ENCODE results near the gene ADRA2C.

ADRA2C gene

DNA sequence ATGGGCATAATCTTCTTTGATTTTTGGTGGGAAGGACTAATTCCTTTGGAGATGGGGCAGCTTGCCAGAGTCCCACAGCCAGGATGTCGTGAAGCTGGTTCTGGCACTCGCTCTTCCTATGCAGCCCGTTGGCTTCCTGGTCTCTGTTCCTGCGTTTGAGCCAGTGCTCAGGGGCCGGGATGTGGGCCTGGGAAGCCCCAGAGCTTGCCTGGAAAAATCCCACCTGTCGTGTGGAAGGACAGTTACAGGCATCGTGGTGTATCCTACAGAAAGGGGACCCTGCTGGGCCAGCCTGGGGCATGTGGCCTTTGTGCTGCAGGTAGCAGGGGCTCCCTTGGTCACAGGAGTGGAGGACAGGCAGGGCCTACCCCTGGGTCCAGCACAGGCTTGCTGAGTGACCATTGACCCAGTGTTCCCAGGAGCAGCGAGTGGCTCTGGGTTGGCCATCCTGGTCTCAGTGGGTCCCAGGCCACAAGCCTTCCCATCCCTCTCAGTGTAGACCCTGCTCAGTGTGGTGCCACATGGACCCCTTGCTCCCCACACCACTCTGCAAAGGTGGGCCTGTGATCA, 50.2 kb downstream of the ADRA2C start:
- TF ChIP-seq EP300 (IDR thresholded peaks at IDR 0.05; ENCODE audit: borderline replicate concordance) (no peak), TEAD4 (IDR thresholded peaks at IDR 0.05) (no peak), EGR1 (IDR thresholded peaks at IDR 0.05) (no peak), TAF1 (IDR thresholded peaks at IDR 0.05; ENCODE audit: low read depth) (no peak), NFIC (IDR thresholded peaks at IDR 0.05) (no peak), CEBPB (IDR thresholded peaks at IDR 0.05) (no peak), CREB1 (IDR thresholded peaks at IDR 0.05; ENCODE audit: low read depth) (no peak), RAD21 (IDR thresholded peaks at IDR 0.05; ENCODE audit: low read depth) (no peak), ZBTB7A (IDR thresholded peaks at IDR 0.05; ENCODE audit: low read depth) (no peak), FOXM1 (IDR thresholded peaks at IDR 0.05; ENCODE audit: borderline replicate concordance, low read depth) (no peak)
- TF ChIP-seq, protein P1, sequence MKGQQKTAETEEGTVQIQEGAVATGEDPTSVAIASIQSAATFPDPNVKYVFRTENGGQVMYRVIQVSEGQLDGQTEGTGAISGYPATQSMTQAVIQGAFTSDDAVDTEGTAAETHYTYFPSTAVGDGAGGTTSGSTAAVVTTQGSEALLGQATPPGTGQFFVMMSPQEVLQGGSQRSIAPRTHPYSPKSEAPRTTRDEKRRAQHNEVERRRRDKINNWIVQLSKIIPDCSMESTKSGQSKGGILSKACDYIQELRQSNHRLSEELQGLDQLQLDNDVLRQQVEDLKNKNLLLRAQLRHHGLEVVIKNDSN (IDR thresholded peaks at IDR 0.05), result no peak
- TF ChIP-seq, protein P2, sequence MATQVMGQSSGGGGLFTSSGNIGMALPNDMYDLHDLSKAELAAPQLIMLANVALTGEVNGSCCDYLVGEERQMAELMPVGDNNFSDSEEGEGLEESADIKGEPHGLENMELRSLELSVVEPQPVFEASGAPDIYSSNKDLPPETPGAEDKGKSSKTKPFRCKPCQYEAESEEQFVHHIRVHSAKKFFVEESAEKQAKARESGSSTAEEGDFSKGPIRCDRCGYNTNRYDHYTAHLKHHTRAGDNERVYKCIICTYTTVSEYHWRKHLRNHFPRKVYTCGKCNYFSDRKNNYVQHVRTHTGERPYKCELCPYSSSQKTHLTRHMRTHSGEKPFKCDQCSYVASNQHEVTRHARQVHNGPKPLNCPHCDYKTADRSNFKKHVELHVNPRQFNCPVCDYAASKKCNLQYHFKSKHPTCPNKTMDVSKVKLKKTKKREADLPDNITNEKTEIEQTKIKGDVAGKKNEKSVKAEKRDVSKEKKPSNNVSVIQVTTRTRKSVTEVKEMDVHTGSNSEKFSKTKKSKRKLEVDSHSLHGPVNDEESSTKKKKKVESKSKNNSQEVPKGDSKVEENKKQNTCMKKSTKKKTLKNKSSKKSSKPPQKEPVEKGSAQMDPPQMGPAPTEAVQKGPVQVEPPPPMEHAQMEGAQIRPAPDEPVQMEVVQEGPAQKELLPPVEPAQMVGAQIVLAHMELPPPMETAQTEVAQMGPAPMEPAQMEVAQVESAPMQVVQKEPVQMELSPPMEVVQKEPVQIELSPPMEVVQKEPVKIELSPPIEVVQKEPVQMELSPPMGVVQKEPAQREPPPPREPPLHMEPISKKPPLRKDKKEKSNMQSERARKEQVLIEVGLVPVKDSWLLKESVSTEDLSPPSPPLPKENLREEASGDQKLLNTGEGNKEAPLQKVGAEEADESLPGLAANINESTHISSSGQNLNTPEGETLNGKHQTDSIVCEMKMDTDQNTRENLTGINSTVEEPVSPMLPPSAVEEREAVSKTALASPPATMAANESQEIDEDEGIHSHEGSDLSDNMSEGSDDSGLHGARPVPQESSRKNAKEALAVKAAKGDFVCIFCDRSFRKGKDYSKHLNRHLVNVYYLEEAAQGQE (IDR thresholded peaks at IDR 0.05; ENCODE audit: low read depth), result no peak

DNA sequence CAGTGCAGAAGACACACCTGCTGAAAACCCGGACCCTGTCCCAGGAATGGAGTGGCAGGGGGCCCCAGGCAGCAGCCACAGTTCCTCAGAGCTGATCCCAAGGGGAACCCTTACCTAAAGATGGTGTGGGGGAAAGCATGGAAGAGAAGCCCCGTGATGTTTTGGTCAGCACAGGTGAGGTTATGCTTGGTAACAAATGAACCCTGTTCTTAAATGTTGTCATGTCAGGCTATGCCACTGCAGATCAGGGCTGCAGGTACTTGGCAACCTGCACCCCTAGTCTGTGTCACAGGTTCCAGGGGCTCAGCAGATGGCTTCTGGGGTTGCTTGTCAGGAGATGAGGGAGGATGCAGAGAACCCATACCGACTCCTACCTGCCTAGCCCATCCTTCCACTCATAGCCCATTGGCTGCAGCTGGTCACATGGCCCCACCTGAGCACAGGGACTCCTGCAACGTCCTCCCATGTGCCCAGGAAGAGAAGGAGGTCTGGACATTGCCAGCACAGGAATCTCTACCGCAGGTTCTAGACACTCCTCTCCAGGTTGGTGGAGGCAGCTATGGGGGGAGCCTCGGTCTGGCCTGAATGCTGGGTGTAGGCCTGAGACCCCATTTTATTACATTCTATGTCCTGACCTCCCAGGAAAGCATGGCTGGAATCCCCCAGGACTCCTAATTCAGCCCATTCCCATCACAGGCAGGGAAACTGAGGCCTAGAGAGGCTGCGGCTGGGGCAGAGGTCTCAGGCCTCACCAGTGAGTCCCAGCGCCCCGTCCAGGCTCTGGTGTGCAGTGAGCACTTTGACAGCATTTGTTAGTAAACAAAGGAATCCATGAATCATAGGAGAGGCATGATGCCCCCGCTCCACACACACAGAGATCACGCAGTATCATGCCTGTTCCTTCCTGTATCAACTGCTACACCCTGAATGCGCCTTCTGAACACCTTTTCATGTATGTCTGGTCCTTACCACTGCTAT, 51.1 kb downstream of the ADRA2C start:
- TF ChIP-seq, protein P1 (IDR thresholded peaks at IDR 0.05), result 0 out of 2 replicates have a peak, but pooled peaks have one; percentile 49
- no peak for TF ChIP-seq YY1 (IDR thresholded peaks at IDR 0.05; ENCODE audit: low read depth)
